Uterus (tissue), 4 donors: ENCODE data around the gene STRADA. TPM values are rescaled to one million over a fixed set of nuclear protein-coding genes. Genes with fewer than 3 reads are reported as not detected.
"Not testable (repeated sequence)": the region's sequence is repeated elsewhere in the genome, so short reads cannot be mapped to it uniquely, and the experiment has no call there.

Source experiments
- DNase-seq, 2 donors: peaks; one replicate each; pipeline ENCODE4 v3.0.0-alpha.2; 2019 to 2020
- H3K27ac ChIP-seq, 2 donors: fragments of 200-600 bp; sonication (generic); 1 replicate in 1 of 2; 2 replicates in 1 of 2; pipeline ENCODE4 v1.5.1; 2016 to 2018
- H3K27me3 ChIP-seq, 2 donors: fragments of 200-600 bp; sonication (generic); one replicate each; pipeline ENCODE4 v1.5.1; 2018 to 2019; ENCODE audit warnings: control low read depth in 1 of 2
- H3K36me3 ChIP-seq, 2 donors: fragments of 200-600 bp; sonication (generic); one replicate each; pipeline ENCODE4 v1.5.1; 2019; ENCODE audit warnings: control low read depth in 1 of 2
- H3K4me1 ChIP-seq, 2 donors: fragments of 200-600 bp; sonication (generic); one replicate each; pipeline ENCODE4 v1.5.1; 2018 to 2019; ENCODE audit warnings: control low read depth in 1 of 2
- H3K4me3 ChIP-seq, 2 donors: fragments of 200-600 bp; sonication (generic); 1 replicate in 1 of 2; 2 replicates in 1 of 2; pipeline ENCODE4 v1.5.1; 2018 to 2019; ENCODE audit warnings: mild to moderate bottlenecking in 1 of 2
- H3K9me3 ChIP-seq, 2 donors: fragments of 200-600 bp; sonication (generic); one replicate each; pipeline ENCODE4 v1.5.1; 2019; ENCODE audit warnings: control low read depth in 1 of 2
- CTCF ChIP-seq, 4 experiments: fragments of 200-600 bp in 2 of 4; fragments of 450-650 bp in 2 of 4; sonication (generic) in 2 of 4; IDR thresholded peaks; one replicate each; pipeline ENCODE4 v1.5.1; 2016 to 2019; ENCODE audit warnings: antibody characterized with exemption in 4 of 4, mild to moderate bottlenecking in 2 of 4, moderate library complexity in 1 of 4
- POLR2A ChIP-seq, 2 donors: fragments of 450-650 bp; IDR thresholded peaks; one replicate each; pipeline ENCODE4 v1.6.1; 2016; ENCODE audit warnings: antibody characterized with exemption in 2 of 2, mild to moderate bottlenecking in 1 of 2, moderate library complexity in 1 of 2
- intact Hi-C: fragments of 100-400 bp; cut with DNase I; formaldehyde crosslinking; loops from one replicate; pipeline ENCODE4 v1.15.1; 2023; ENCODE audit warnings: low total_unique reads
- total RNA-seq, 4 donors: library from RNA; depleted of rRNA in 3 of 4; stranded (reverse); fragments of >200 nt in 3 of 4; gene quantifications; one replicate each; pipeline versions ENCODE4 v1.1.0 to v1.2.4, GENCODE V29; 2014 to 2023
- donor health status: DM: yes; HTN: yes; CAD: no.

STRADA gene
- total RNA-seq, 4 donors from 2014 or later = 14.1 to 60.9 (median 27.9) TPM

GRCh38 chr17:63735691-63736090 is 5.9 kb downstream of the STRADA start:
- TF ChIP-seq POLR2A (IDR thresholded peaks at IDR 0.05) (no peak), CTCF (IDR thresholded peaks at IDR 0.05) (no peak)
- Histone ChIP-seq H3K9me3 (no peaks in the 10 kb centered on the region), H3K4me3 (no peak overlapping the region), H3K27ac (no peak overlapping the region), H3K4me1 (peaks cover 0 to 4% of the 10 kb centered on the region in 2 donors), H3K27me3 (no peaks in the 10 kb centered on the region), H3K36me3 (no peaks in the 10 kb centered on the region)
- no peak for DNase-seq
- intact Hi-C loops = no loop called here

- Histone ChIP-seq H3K4me3 (no peak overlapping the region), H3K9me3 (no peaks in the 10 kb centered on the region), H3K36me3 (no peaks in the 10 kb centered on the region), H3K27me3 (no peaks in the 10 kb centered on the region), H3K4me1 (no peaks in the 10 kb centered on the region), H3K27ac (no peak overlapping the region)
- intact Hi-C loops = no loop called here
- TF ChIP-seq POLR2A (IDR thresholded peaks at IDR 0.05) = no peak
- no peak for TF ChIP-seq CTCF (IDR thresholded peaks at IDR 0.05)
- DNase-seq = no peak
Measured at GRCh38 chr17:63722403-63722802, 19.2 kb downstream of the STRADA start.

- intact Hi-C loops, H3K4me3 ChIP-seq, H3K27ac ChIP-seq, H3K27me3 ChIP-seq, DNase-seq, H3K9me3 ChIP-seq, H3K36me3 ChIP-seq, H3K4me1 ChIP-seq: not testable (repeated sequence)
Measured at GRCh38 chr17:63720194-63720593, 21.4 kb downstream of the STRADA start.

- no peaks in the 10 kb centered on the region for H3K9me3 ChIP-seq
- H3K36me3 ChIP-seq = no peaks in the 10 kb centered on the region
- no peak overlapping the region for H3K27ac ChIP-seq
- intact Hi-C loops = no loop called here
- TF ChIP-seq POLR2A (IDR thresholded peaks at IDR 0.05) = no peak
- no peak for TF ChIP-seq CTCF (IDR thresholded peaks at IDR 0.05)
- H3K4me1 ChIP-seq = no peaks in the 10 kb centered on the region
- no peak overlapping the region for H3K4me3 ChIP-seq
- no peaks in the 10 kb centered on the region for H3K27me3 ChIP-seq
- DNase-seq = no peak
Measured at GRCh38 chr17:63718988-63719387, 22.6 kb downstream of the STRADA start.

- no peak overlapping the region for H3K4me3 ChIP-seq
- DNase-seq = no peak
- H3K36me3 ChIP-seq = no peaks in the 10 kb centered on the region
- TF ChIP-seq POLR2A (IDR thresholded peaks at IDR 0.05) (no peak), CTCF (IDR thresholded peaks at IDR 0.05) (no peak)
- H3K4me1 ChIP-seq = no peaks in the 10 kb centered on the region
- H3K9me3 ChIP-seq = no peaks in the 10 kb centered on the region
- intact Hi-C loops = no loop called here
- no peaks in the 10 kb centered on the region for H3K27me3 ChIP-seq
- no peak overlapping the region for H3K27ac ChIP-seq
Measured at GRCh38 chr17:63716426-63716825, 25.2 kb downstream of the STRADA start.
